Left cardiac atrium (tissue), 4 donors: Measurements from ENCODE around the gene WTIP. TPM values are rescaled to one million over a fixed set of nuclear protein-coding genes. Genes with fewer than 3 reads are reported as not detected.
A peak's percentile ranks its signal among the peaks of the same experiment; 100 is the strongest.

Experiments used
- ATAC-seq, 2 donors: fragments of 200-7000 bp; cut with Tn5 transposase; one replicate each; pipeline ENCODE4 v1.9.1; 2020; ENCODE audit warnings: mild to moderate bottlenecking in 2 of 2, moderate library complexity in 2 of 2
- DNase-seq: peaks from one replicate; pipeline ENCODE4 v3.0.0-alpha.2; 2020
- intact Hi-C, 2 donors: fragments of 100-400 bp; cut with DNase I; formaldehyde crosslinking; loops; one replicate each; pipeline versions ENCODE4 v1.14.1 to v1.15.1; 2022 to 2023
- total RNA-seq, 2 donors: library from RNA; stranded (reverse); fragmentation: NEBNext Ultra II Directional; extraction: Animal tissue kit (Norgen Biotek cat#: 25700); gene quantifications; one replicate each; pipeline ENCODE4 v1.2.1, GENCODE V29; 2021
- donor health status: DM: no; HTN: yes; CAD: no.
- donor health status: DM: no; HTN: yes; CAD: no; lungs with severe emphysema.
- donor health status: DM: yes; HTN: yes; CAD: no.
- donor health status: Dilated cardiomyopathy.

Gene WTIP
- total RNA-seq, 2 donors from 2014 or later, result 16.9 to 19.2 TPM

DNA sequence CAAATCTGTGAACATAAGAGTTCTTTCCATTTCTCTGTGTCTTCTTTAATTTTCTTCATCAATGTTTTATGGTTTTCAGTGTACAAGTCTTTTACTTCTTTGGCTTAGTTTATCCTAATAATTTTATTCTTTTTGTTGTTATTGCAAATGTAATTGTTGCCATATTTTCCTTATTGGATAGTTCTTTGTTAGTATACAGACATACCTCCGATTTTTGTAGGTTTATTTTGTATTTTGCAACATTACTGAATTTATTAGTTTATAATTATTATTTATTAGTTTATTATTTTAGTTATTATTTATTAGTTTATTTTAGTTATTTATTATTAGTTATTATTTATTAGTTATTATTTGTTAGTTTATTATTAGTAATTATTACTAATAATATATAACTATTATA lies 43.4 kb downstream of the WTIP start:
- intact Hi-C loops, result no loop called here
- no peak for DNase-seq
- no peak for ATAC-seq

DNA sequence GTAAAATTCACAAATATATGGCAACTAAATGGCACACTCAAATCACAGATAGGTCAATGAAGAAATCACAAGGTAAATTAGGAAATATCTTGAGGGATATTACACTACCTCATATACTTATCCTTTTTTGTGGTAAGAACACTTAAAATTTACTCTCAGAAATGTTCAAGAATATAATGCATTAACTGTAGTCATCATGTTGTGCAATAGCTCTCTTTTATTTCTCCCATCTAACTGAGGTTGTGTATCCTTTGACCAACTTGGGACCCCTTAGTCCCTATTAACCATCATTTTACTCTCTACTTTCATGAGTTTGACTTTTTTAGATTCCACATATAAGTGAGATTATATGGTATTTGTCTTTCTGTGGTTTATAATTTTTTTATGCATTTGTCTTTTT lies 52.6 kb downstream of the WTIP start:
- intact Hi-C loops, result no loop called here
- no peak for ATAC-seq
- DNase-seq, result no peak

DNA sequence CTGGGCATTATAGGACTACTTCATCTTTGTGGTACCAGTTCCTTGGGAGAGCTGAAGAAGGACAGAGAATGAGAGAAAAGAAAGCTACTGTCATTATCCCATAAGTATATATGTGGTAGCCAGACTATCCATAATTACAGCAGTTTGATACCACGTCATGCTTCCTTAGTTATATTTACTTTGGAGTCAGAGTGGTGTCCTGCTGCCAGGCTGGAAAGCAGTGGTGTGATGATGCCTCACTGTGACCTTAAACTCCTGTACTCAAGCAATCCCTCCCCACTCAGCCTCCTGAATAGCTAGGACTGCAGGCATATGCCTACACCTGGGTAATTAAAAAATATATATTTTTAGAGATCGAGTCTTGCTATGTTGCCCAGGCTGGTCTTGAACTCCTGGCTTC lies 57.8 kb downstream of the WTIP start:
- intact Hi-C loops, result no loop called here
- ATAC-seq (no peak), DNase-seq (no peak)

DNA sequence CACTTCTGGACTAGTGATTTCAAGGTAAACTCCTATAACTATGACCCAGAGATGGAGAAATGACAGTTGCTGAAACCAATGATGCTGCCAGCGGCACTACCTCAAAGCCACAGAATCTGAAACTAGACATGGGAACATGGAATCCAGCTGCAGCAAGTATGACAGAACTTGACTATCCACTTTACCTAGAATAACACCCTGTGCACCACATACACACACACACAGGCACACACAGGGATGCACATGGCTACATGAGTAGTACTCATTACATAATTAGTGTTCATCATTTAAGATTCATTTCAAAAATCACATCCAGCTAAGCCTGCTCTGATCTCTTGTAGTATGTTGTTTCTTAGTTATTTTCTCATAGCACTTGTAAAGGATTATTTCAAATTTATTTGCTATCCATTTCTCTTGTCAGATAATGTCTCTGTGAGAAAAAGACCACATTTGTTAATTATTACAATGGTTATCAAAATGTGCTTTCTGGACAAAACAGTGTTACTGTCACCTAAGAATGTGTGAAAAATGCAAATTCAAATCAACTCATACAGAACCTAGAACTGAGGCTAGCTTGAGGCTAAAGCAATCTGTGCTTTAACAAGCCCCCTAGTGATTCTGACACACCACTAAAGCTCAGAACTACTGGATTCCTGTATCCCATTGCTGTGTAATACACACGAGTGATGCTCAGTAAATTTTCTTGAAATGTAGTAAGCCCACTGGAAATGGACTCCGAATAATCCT lies 59.4 kb downstream of the WTIP start:
- no peak for ATAC-seq
- DNase-seq, result no peak
- intact Hi-C loops, result no loop called here

DNA sequence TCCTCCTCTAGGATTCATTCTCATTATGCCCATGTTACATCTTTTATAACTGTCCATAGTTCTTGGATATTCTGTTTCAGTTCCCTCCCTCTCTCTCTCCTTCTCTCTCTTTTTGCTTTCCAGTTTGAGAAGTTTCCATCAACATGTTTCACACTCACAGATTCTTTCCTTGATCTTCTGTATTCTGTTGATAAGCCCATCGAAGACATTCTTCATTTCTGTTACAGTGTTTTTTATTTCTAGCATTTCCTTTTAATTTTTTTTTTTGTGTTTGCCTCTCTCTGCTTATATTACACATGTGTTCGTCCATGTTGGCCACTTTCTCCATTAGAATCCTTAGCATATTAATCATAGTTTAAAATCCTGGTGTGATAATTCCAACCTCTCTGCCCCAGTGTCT lies 68.3 kb downstream of the WTIP start:
- intact Hi-C loops, result loop anchor here in 1 of 2 donors (10.0 kb wide), 1 partner anchor 125 kb away; the partner anchor contains the start of genes SCGB2B2 and ZNF302
- ATAC-seq (no peak), DNase-seq (no peak)

DNA sequence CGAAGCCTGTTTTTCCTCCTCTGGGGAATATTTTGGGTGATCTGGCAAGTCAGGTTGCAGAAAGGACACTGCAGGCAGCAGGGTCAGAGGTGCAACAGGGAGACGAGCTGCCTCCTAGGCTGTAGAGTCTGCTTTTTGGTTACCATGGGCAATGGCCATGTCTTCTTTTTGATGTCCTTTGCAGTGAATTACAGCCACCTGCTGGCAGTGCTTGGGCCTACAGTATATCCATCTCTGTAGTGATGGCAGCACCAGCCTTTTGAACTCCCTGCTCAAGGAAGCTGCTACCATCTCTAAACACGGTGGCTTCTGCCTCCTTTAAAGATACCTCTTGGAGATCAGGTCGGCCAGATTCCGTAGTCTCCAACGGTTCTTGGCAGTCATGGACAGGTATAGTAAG lies 73.9 kb downstream of the WTIP start:
- no peak for ATAC-seq
- no peak for DNase-seq
- intact Hi-C loops, result loop anchor here in 1 of 2 donors (10.0 kb wide), 1 partner anchor 119 kb away; the partner anchor contains the start of genes SCGB2B2 and ZNF302

DNA sequence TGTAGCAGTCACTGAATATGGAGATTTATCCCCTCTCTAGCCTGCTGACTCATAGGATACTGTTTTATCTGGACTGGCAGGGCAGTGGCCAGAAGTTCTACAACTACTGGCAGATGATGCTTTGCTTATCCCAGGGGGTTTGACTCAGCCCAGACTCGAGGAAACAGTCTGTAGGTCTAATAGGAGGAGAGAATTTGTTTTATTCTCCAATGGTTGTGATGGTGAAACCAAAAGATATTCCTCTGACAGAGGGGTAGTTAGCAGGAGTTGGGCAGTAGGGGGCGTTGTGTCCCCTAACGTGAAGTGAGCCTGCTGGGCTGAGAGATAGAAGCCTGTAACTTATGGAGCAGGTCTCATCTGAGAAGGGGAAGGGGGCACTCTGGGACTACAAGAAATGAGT lies 74.9 kb downstream of the WTIP start:
- ATAC-seq (peak; percentile 77 to 86), DNase-seq (no peak)
- intact Hi-C loops, result loop anchor here in 1 of 2 donors (10.0 kb wide), 1 partner anchor 118 kb away; the partner anchor contains the start of genes SCGB2B2 and ZNF302

DNA sequence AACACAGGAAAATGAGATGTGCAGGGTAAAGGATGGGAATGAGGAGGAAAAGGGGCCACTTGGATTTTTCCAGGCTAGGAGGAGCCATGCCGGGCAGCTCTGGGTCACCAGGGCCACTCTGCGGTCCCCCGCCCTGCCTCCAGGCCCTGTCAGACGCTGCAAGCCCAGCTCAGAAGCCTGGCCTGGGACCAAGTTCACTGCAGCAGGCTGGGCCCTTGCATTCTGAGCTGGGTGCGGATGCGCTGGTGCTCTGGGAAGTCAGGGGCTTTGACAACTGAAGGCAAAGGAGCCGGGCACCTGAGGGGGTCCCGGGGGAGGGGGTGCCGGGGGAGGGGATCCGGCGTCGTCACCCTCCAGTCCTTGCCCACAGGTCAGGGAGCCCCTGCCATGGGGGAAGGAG lies 77.5 kb downstream of the WTIP start:
- ATAC-seq (peak in 1 of 2 donors; percentile 38), DNase-seq (no peak)
- intact Hi-C loops, result loop anchor here in 1 of 2 donors (10.0 kb wide), 1 partner anchor 116 kb away; the partner anchor contains the start of genes SCGB2B2 and ZNF302

DNA sequence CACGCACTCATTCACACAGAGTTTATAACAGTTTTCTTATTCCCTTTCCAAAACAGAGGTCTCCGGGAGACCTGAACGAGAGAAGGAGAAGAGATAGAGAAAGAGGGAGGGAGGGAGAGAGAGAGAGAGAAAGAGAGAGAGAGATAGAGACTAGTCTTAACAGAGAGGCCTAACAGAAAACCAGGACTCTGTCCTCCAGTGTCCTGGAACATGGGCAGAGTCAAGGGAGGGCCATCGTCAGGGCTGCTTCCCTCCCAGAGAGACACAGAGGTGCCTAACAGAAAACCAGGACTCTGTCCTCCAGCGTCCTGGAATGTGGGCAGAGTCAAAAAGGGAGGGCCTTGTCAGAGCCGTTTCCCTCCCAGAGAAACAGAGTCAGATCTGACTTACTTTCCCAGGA lies 78.7 kb downstream of the WTIP start:
- intact Hi-C loops, result no loop called here
- no peak for DNase-seq
- peak in 1 of 2 donors; percentile 47 for ATAC-seq

Other genes with a start within 250 kb of the WTIP start
- 10 to 100 TPM; 20.9 to 30.5 TPM for gene GARRE1, start 227.2 kb upstream of the WTIP start, total RNA-seq
- gene GPI, start 116.6 kb upstream of the WTIP start, total RNA-seq, result 100 to 1,000 TPM; 337 to 408 TPM
- gene PDCD2L, start 77.4 kb upstream of the WTIP start, total RNA-seq, result 1 to 10 TPM; 6.5 to 7.5 TPM
- 10 to 100 TPM; 48.4 to 61.6 TPM for gene UBA2, start 53.4 kb upstream of the WTIP start, total RNA-seq
- under 1 TPM; 0.52 to 0.65 TPM for gene SCGB2B2, start 195.4 kb downstream of the WTIP start, total RNA-seq
- gene ZNF302, start 195.9 kb downstream of the WTIP start, total RNA-seq, result 10 to 100 TPM; 25.3 to 30.7 TPM